ENCODE results near the gene OAS3. TPM values are rescaled to one million over a fixed set of nuclear protein-coding genes. Genes with fewer than 3 reads are reported as not detected.

OAS3 gene
- total and polyA plus RNA-seq, 10 of the 15 experiments (the other 5 are each of a cell fraction or from before 2014, with no cell fraction given): 5.1 to 107 (median 18.0) TPM

- DNase-seq (ENCODE audit: low read depth, low spot score): no peak
- H3K9me3 ChIP-seq (replicated peaks; ENCODE audit: control insufficient read depth, insufficient read depth, low read length): no peaks in the 10 kb centered on the region; the same call in 2 of the 3 replicates
- H2AFZ ChIP-seq (ENCODE audit: control insufficient read depth, low read depth, low read length): no peak overlapping the region
- TF ChIP-seq RAD51 (IDR thresholded peaks at IDR 0.05): no peak
- no peak for TF ChIP-seq CHD1 (IDR thresholded peaks at IDR 0.05; ENCODE audit: low read depth, low read length)
- TF ChIP-seq E2F4 (IDR thresholded peaks at IDR 0.05; ENCODE audit: low read depth, low read length): no peak
- TF ChIP-seq ZNF384 (IDR thresholded peaks at IDR 0.05; ENCODE audit: borderline replicate concordance, low read depth, low read length): no peak
- TF ChIP-seq NBN (IDR thresholded peaks at IDR 0.05): no peak
- TF ChIP-seq EP300 (IDR thresholded peaks at IDR 0.05; ENCODE audit: borderline replicate concordance in 1 of 2, control insufficient read depth in 1 of 2, low read depth in 2 of 2, low read length in 2 of 2): no peak
- no peak for TF ChIP-seq SMARCA5 (IDR thresholded peaks at IDR 0.05)
- TF ChIP-seq NR2C1 (IDR thresholded peaks at IDR 0.05): no peak
- no peak for TF ChIP-seq RAD21 (IDR thresholded peaks at IDR 0.05; ENCODE audit: insufficient read depth, low read depth, low read length)
- TF ChIP-seq NFXL1 (IDR thresholded peaks at IDR 0.05; ENCODE audit: borderline replicate concordance): no peak
- TF ChIP-seq ZNF592 (IDR thresholded peaks at IDR 0.05): no peak
- TF ChIP-seq CHD4 (IDR thresholded peaks at IDR 0.05): no peak
- no peak for TF ChIP-seq MYC (IDR thresholded peaks at IDR 0.05; ENCODE audit: insufficient read depth, insufficient read length, insufficient replicate concordance, low read length, severe bottlenecking)
- TF ChIP-seq POLR2AphosphoS2 (IDR thresholded peaks at IDR 0.05; ENCODE audit: low read depth, low read length): no peak
- no peak for TF ChIP-seq CBX5 (IDR thresholded peaks at IDR 0.05; ENCODE audit: low read depth)
- no peak for TF ChIP-seq TAF1 (IDR thresholded peaks at IDR 0.05; ENCODE audit: borderline replicate concordance, low read depth, low read length)
- no peak for TF ChIP-seq TCF12 (IDR thresholded peaks at IDR 0.05; ENCODE audit: low read depth, low read length)
- no peak for TF ChIP-seq PKNOX1 (IDR thresholded peaks at IDR 0.05)
- TF ChIP-seq KDM1A (IDR thresholded peaks at IDR 0.05; ENCODE audit: borderline replicate concordance): no peak
- SMC1A ChIA-PET (ENCODE audit: uncharacterized antibody, unreplicated experiment): interaction anchor here (1.4 to 1.7 kb wide), 2 partner anchors 10 to 23 kb away, joined by 5 to 9 read pairs; partner anchors contain the start of gene OAS1
- no peak for ATAC-seq
- CTCF ChIA-PET: interaction anchor here (1.1 to 1.6 kb wide), 3 partner anchors 10 to 30 kb away, joined by 3 to 8 read pairs (median 4); partner anchors contain the start of gene OAS1
- intact Hi-C loops (cut with micrococcal nuclease; ENCODE audit: unreplicated experiment) (no loop called here), in situ Hi-C loops (cut with MboI) (no loop called here)
- no peak overlapping the region for H3K27ac ChIP-seq (ENCODE audit: control insufficient read depth, insufficient read depth)
- POLR2A ChIA-PET: interaction anchor here (0.6 kb wide), 1 partner anchor 24 kb away, joined by 3 read pairs; the partner anchor contains the start of gene OAS1
- no peak overlapping the region for H3K9ac ChIP-seq (ENCODE audit: control insufficient read depth, insufficient read depth, low read length)
- BruUV-seq (replicated peaks): no TSS peak
- whole genome bisulfite sequencing (ENCODE audit: insufficient coverage, insufficient replicate concordance, low lambda C conversion rate, missing lambda C conversion rate): 64% methylated on average over 2 of the region's 2 CpGs
- H3K4me1 ChIP-seq (ENCODE audit: control insufficient read depth, insufficient read depth, low read length): no peaks in the 10 kb centered on the region
- RAD21 ChIA-PET (ENCODE audit: unreplicated experiment): interaction anchor here (0.8 to 1.4 kb wide), 2 partner anchors 11 to 100 kb away, joined by 3 read pairs; no protein-coding TSS in a partner anchor
- H3K27me3 ChIP-seq (replicated peaks in 1 of 2; ENCODE audit: control insufficient read depth in 2 of 2, insufficient read depth in 2 of 2, low read length in 1 of 2): no peaks in the 10 kb centered on the region
- no peaks in the 10 kb centered on the region for H3K36me3 ChIP-seq (ENCODE audit: control insufficient read depth in 2 of 2, insufficient read depth in 2 of 2, low read length in 1 of 2)
- no peak for FAIRE-seq
- no peaks in the 10 kb centered on the region for H4K20me1 ChIP-seq (ENCODE audit: control insufficient read depth, insufficient read depth)
- H3K4me2 ChIP-seq (ENCODE audit: control insufficient read depth, insufficient read depth): no peak overlapping the region
- no peak overlapping the region for H3K4me3 ChIP-seq
- no peaks in the 10 kb centered on the region for H3K79me2 ChIP-seq (ENCODE audit: control insufficient read depth, insufficient read depth, low read length)
Observed at GRCh38 chr12:112930350-112930749, 7.9 kb upstream of the OAS3 start.
